WTC11 (cell line): Measurements from ENCODE around the gene DRD2. TPM values are rescaled to one million over a fixed set of nuclear protein-coding genes. Genes with fewer than 3 reads are reported as not detected.

Source experiments
- ATAC-seq: fragments of 200-7000 bp; cut with Tn5 transposase; 2 replicates; pipeline ENCODE4 v1.10.0; 2021; ENCODE audit warnings: mild to moderate bottlenecking, moderate library complexity
- CTCF ChIA-PET: fragments of 300-600 bp; sonication (Branson Sonifier 250); formaldehyde crosslinking; loops from one replicate; lab custom pipeline; 2021; ENCODE audit warnings: antibody characterized with exemption; lab: Charles Lee
- POLR2A ChIA-PET: fragments of 350-600 bp; sonication (Branson Sonifier 250); formaldehyde crosslinking; loops from one replicate; lab custom pipeline; 2021; ENCODE audit warnings: antibody characterized with exemption; lab: Charles Lee
- DNase-seq: peaks from one replicate; pipeline ENCODE4 v3.0.0; 2021; ENCODE audit warnings: low spot score
- H3K27ac Mint-ChIP-seq: 2 replicates; pipeline ENCODE4 v1.8.0; 2021; ENCODE audit warnings: mixed read lengths
- H3K27me3 Mint-ChIP-seq: 2 replicates; pipeline ENCODE4 v1.8.0; 2021; ENCODE audit warnings: low read depth, mild to moderate bottlenecking, moderate library complexity, mixed read lengths
- H3K36me3 Mint-ChIP-seq: 2 replicates; pipeline ENCODE4 v1.8.0; 2021; ENCODE audit warnings: mixed read lengths
- H3K4me1 Mint-ChIP-seq: 2 replicates; pipeline ENCODE4 v1.8.0; 2022; ENCODE audit warnings: mixed read lengths
- H3K4me3 Mint-ChIP-seq: 2 replicates; pipeline ENCODE4 v1.8.0; 2021; ENCODE audit warnings: mild to moderate bottlenecking, moderate library complexity, mixed read lengths
- H3K9me3 Mint-ChIP-seq: 2 replicates; pipeline ENCODE4 v1.8.0; 2021; ENCODE audit warnings: mixed read lengths
- AFF4 ChIP-seq: sonication (generic); formaldehyde crosslinking; IDR thresholded peaks from 2 replicates; pipeline ENCODE4 v1.8.1; 2023; ENCODE audit warnings: mild to moderate bottlenecking, missing genetic modification reagents, borderline replicate concordance
- ATF1 ChIP-seq: sonication (generic); formaldehyde crosslinking; IDR thresholded peaks from 2 replicates; pipeline ENCODE4 v1.8.1; 2023; ENCODE audit warnings: mild to moderate bottlenecking, moderate library complexity, missing genetic modification reagents
- E2F1 ChIP-seq: sonication (generic); formaldehyde crosslinking; IDR thresholded peaks from 2 replicates; pipeline ENCODE4 v1.8.0; 2022; ENCODE audit warnings: mild to moderate bottlenecking, missing genetic modification reagents
- EMX1 ChIP-seq: fragments of 250-450 bp; sonication (Bioruptor Pico); IDR thresholded peaks from 2 replicates; pipeline ENCODE4 v1.8.0; 2021; ENCODE audit warnings: mild to moderate bottlenecking
- JAZF1 ChIP-seq: fragments of 250-450 bp; sonication (Bioruptor Pico); IDR thresholded peaks from 2 replicates; pipeline ENCODE4 v1.9.0; 2021; ENCODE audit warnings: moderate library complexity, mild to moderate bottlenecking, inconsistent platforms
- KAT7 ChIP-seq: sonication (generic); formaldehyde crosslinking; IDR thresholded peaks from 2 replicates; pipeline ENCODE4 v1.8.1; 2023; ENCODE audit warnings: missing genetic modification reagents, mild to moderate bottlenecking, borderline replicate concordance
- NR1H2 ChIP-seq: sonication (generic); formaldehyde crosslinking; IDR thresholded peaks from 2 replicates; pipeline ENCODE4 v1.9.0; 2021; ENCODE audit warnings: mild to moderate bottlenecking, moderate library complexity, missing genetic modification reagents
- NR2C2 ChIP-seq: sonication (generic); formaldehyde crosslinking; IDR thresholded peaks from 2 replicates; pipeline ENCODE4 v1.8.0; 2022; ENCODE audit warnings: mild to moderate bottlenecking, missing genetic modification reagents
- PRDM15 ChIP-seq: sonication (generic); formaldehyde crosslinking; IDR thresholded peaks from 2 replicates; pipeline ENCODE4 v1.8.0; 2022; ENCODE audit warnings: missing genetic modification reagents
- PRRX2 ChIP-seq: fragments of 250-450 bp; sonication (Bioruptor Pico); IDR thresholded peaks from 2 replicates; pipeline ENCODE4 v1.8.0; 2021; ENCODE audit warnings: mild to moderate bottlenecking
- RORB ChIP-seq: fragments of 250-450 bp; sonication (Bioruptor Pico); IDR thresholded peaks from 2 replicates; pipeline ENCODE4 v1.9.0; 2021; ENCODE audit warnings: mild to moderate bottlenecking
- TEAD4 ChIP-seq: sonication (generic); formaldehyde crosslinking; IDR thresholded peaks from 2 replicates; pipeline ENCODE4 v1.8.0; 2022; ENCODE audit warnings: mild to moderate bottlenecking, missing genetic modification reagents
- ZBTB21 ChIP-seq: sonication (generic); formaldehyde crosslinking; IDR thresholded peaks from 2 replicates; pipeline ENCODE4 v1.8.1; 2023; ENCODE audit warnings: mild to moderate bottlenecking, missing genetic modification reagents, borderline replicate concordance
- ZNF416 ChIP-seq: fragments of 250-450 bp; sonication (Bioruptor Pico); IDR thresholded peaks from 2 replicates; pipeline ENCODE4 v1.9.0; 2021; ENCODE audit warnings: mild to moderate bottlenecking, inconsistent platforms
- ZNF423 ChIP-seq: fragments of 250-450 bp; sonication (Bioruptor Pico); IDR thresholded peaks from 2 replicates; pipeline ENCODE4 v2.1.2; 2022; ENCODE audit warnings: mild to moderate bottlenecking, moderate library complexity
- total RNA-seq: library from RNA; stranded (reverse); gene quantifications from 3 replicates; pipeline ENCODE4 v1.2.3, GENCODE V29; 2021
- TF ChIP-seq, protein P1 (sequence below): sonication (generic); formaldehyde crosslinking; IDR thresholded peaks from 2 replicates; pipeline ENCODE4 v1.8.1; 2023; ENCODE audit warnings: mild to moderate bottlenecking, missing genetic modification reagents, moderate library complexity
- TF ChIP-seq, protein P2 (sequence below): sonication (generic); formaldehyde crosslinking; IDR thresholded peaks from 2 replicates; pipeline ENCODE4 v1.8.1; 2023; ENCODE audit warnings: mild to moderate bottlenecking, missing genetic modification reagents

Gene DRD2
- total RNA-seq, 1 experiment from 2014 or later: 0.20 TPM

- no peaks in the 10 kb centered on the region for H3K36me3 Mint-ChIP-seq
- TF ChIP-seq NR2C2 (CRISPR knock-in tag) (no peak), PRDM15 (CRISPR knock-in tag) (no peak), RORB (CRISPR knock-in tag) (no peak), TEAD4 (CRISPR knock-in tag) (no peak), ATF1 (CRISPR knock-in tag) (no peak), E2F1 (CRISPR knock-in tag) (no peak), ZNF423 (CRISPR knock-in tag) (no peak), PRRX2 (no peak), ZBTB21 (CRISPR knock-in tag) (no peak), JAZF1 (no peak), AFF4 (no peak), EMX1 (CRISPR knock-in tag) (no peak)
- TF ChIP-seq, protein P1, sequence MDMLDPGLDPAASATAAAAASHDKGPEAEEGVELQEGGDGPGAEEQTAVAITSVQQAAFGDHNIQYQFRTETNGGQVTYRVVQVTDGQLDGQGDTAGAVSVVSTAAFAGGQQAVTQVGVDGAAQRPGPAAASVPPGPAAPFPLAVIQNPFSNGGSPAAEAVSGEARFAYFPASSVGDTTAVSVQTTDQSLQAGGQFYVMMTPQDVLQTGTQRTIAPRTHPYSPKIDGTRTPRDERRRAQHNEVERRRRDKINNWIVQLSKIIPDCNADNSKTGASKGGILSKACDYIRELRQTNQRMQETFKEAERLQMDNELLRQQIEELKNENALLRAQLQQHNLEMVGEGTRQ (CRISPR knock-in tag): no peak
- TF ChIP-seq, protein P2, sequence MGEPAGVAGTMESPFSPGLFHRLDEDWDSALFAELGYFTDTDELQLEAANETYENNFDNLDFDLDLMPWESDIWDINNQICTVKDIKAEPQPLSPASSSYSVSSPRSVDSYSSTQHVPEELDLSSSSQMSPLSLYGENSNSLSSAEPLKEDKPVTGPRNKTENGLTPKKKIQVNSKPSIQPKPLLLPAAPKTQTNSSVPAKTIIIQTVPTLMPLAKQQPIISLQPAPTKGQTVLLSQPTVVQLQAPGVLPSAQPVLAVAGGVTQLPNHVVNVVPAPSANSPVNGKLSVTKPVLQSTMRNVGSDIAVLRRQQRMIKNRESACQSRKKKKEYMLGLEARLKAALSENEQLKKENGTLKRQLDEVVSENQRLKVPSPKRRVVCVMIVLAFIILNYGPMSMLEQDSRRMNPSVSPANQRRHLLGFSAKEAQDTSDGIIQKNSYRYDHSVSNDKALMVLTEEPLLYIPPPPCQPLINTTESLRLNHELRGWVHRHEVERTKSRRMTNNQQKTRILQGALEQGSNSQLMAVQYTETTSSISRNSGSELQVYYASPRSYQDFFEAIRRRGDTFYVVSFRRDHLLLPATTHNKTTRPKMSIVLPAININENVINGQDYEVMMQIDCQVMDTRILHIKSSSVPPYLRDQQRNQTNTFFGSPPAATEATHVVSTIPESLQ (CRISPR knock-in tag): no peak
- POLR2A ChIA-PET: no interaction called here
- H3K9me3 Mint-ChIP-seq: peaks cover 8% of the 10 kb centered on the region; the same call in 1 of the 2 replicates
- H3K4me3 Mint-ChIP-seq: no peak overlapping the region
- ATAC-seq: no peak
- CTCF ChIA-PET: no interaction called here
- no peak for DNase-seq
- no peak overlapping the region for H3K27ac Mint-ChIP-seq
- no peaks in the 10 kb centered on the region for H3K4me1 Mint-ChIP-seq
- no peaks in the 10 kb centered on the region for H3K27me3 Mint-ChIP-seq
These were observed 12.4 kb upstream of the DRD2 start for GRCh38 chr11:113487622-113488021.

DNA sequence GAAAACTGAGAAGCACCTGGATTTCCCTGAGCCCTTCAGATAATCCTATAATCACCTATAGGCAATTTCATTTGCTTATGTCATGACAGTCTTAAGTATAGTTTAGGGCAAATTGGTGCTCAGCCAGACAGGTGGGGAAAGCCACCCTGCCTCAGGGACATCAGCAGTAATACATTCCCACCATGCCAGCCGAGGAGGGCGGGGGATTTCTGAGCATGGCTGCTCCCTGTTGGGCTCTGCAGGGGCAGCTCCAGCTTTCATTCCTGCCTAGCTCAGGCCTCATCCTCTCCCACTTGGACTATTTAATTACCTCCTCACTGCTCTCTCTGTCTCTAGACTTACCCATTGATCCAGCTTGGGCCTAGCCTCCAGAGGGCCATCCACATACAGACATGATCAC lies 9.0 kb upstream of the DRD2 start:
- no peak for TF ChIP-seq JAZF1
- no peak for TF ChIP-seq TEAD4 (CRISPR knock-in tag)
- no peak for TF ChIP-seq KAT7 (CRISPR knock-in tag)
- TF ChIP-seq ZNF416 (CRISPR knock-in tag): no peak
- TF ChIP-seq NR1H2 (CRISPR knock-in tag): no peak
- ATAC-seq: no peak
- H3K36me3 Mint-ChIP-seq: no peaks in the 10 kb centered on the region

More for the DNA sequence above, 9.0 kb upstream of the DRD2 start:
- Mint-ChIP-seq H3K27ac (no peak overlapping the region), H3K9me3 (peaks cover 8% of the 10 kb centered on the region; the same call in 1 of the 2 replicates), H3K27me3 (peaks cover 5% of the 10 kb centered on the region), H3K4me1 (no peaks in the 10 kb centered on the region), H3K4me3 (no peak overlapping the region)
- CTCF ChIA-PET: no interaction called here
- POLR2A ChIA-PET: no interaction called here
- DNase-seq: no peak
